Panc1 (cell line): ENCODE results near the gene ANO2.

Experiments used
- CTCF ChIP-seq: fragments of 450-650 bp; IDR thresholded peaks from 2 replicates; pipeline ENCODE4 v1.5.1; 2017; ENCODE audit warnings: mild to moderate bottlenecking
- SIN3A ChIP-seq: IDR thresholded peaks from 2 replicates; pipeline ENCODE4 v1.6.1; 2012; ENCODE audit warnings: low read depth, mild to moderate bottlenecking, low read length, moderate library complexity, borderline replicate concordance; ENCODE audit not compliant: insufficient read depth
- TCF7L2 ChIP-seq: IDR thresholded peaks from 2 replicates; pipeline ENCODE4 v1.6.1; 2011; ENCODE audit warnings: mild to moderate bottlenecking, low read depth, low read length, inconsistent platforms

- TF ChIP-seq TCF7L2 (no peak), CTCF (no peak), SIN3A (no peak)
These were observed 174.3 kb downstream of the ANO2 start for GRCh38 chr12:5770727-5771126.
